HL-60 (cell line): ENCODE measurements around the gene UBE2QL1.

ENCODE experiments used
- DNase-seq, 2 experiments: peaks; one replicate each; pipeline ENCODE4 v3.0.0-alpha.2; 2010 to 2020; ENCODE audit warnings: low read depth in 1 of 2, low spot score in 1 of 2
- H3K27ac ChIP-seq: fragments of 250-450 bp; sonication (Bioruptor Pico); replicated peaks from 2 replicates; pipeline ENCODE4 v1.5.1; 2020; ENCODE audit warnings: mild to moderate bottlenecking, moderate library complexity
- H3K27me3 ChIP-seq: fragments of 250-450 bp; sonication (Bioruptor Pico); 2 replicates; pipeline ENCODE4 v1.5.1; 2021; ENCODE audit warnings: mild to moderate bottlenecking, moderate library complexity; ENCODE audit not compliant: insufficient read depth, poor library complexity, severe bottlenecking
- H3K4me3 ChIP-seq: replicated peaks from 2 replicates; pipeline ENCODE4 v1.5.1; 2011; ENCODE audit warnings: mild to moderate bottlenecking, control low read depth, low read length; ENCODE audit not compliant: insufficient read depth
- CTCF ChIP-seq: IDR thresholded peaks from one replicate; pipeline ENCODE4 v1.5.1; 2011; ENCODE audit warnings: low read length, control low read depth, inconsistent platforms; ENCODE audit not compliant: insufficient read depth
- GABPA ChIP-seq: IDR thresholded peaks from 2 replicates; pipeline ENCODE4 v1.6.1; 2012; ENCODE audit warnings: low read depth
- POLR2AphosphoS5 ChIP-seq: IDR thresholded peaks from 2 replicates; pipeline ENCODE4 v1.6.1; 2012; ENCODE audit warnings: low read depth
- SPI1 ChIP-seq: IDR thresholded peaks from 2 replicates; pipeline ENCODE4 v1.6.1; 2012; ENCODE audit warnings: low read depth, mild to moderate bottlenecking, borderline replicate concordance
- TF ChIP-seq, protein P1 (sequence below): IDR thresholded peaks from 2 replicates; pipeline ENCODE4 v1.6.1; 2012; ENCODE audit warnings: low read depth; ENCODE audit not compliant: insufficient replicate concordance

UBE2QL1 gene

DNA sequence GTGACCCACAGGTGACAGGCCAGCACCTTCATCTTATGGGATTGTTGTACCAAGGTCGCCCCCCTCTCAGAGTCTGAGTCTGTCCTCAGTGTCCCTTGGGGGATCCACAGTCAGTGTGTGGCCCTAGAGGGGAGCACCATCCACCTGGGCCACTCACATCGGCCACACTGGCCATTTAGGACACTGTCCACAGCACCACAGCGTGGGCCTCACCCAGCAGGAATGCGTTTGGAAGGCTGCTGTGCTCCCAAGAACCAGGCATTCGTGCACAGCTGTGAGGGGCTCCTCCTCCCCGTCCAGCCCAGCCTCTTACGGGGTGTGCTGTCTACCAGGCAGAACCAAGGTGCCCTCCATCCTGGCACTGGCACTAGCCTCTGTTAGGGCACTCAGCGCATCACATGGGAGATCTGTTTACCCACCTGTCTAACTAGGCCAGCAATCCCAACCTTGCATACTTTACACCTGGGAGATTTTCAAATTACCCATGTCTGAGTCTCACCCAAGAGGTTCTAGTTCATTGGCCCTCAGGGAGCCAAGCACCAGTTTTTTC, 24.5 kb upstream of the UBE2QL1 start:
- Histone ChIP-seq H3K27ac (no peak overlapping the region), H3K4me3 (no peak overlapping the region), H3K27me3 (peaks cover 2% of the 10 kb centered on the region)
- TF ChIP-seq SPI1 (no peak), POLR2AphosphoS5 (no peak)
- DNase-seq = no peak

DNA sequence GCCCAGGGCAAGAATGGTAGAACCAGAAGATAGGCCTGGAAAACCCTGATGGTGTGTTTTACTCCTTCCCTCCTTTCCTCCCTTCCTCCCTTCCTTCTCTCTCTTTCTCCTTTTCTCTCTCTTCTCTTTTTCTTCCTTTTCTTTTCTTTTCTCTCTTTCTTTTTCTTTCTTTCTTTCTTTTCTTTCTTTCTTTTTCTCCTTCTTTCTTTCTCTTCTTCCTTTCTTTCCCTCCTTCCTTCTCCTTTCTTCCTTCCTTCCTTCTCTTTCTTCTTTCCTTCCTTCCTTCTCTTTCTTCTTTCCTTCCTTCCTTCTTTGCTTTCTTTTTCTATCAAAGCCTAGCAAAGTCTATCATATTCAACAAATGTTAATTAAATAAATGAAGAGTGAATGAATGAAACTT, 24.0 kb upstream of the UBE2QL1 start:
- H3K27me3 ChIP-seq = peaks cover 2% of the 10 kb centered on the region

DNA sequence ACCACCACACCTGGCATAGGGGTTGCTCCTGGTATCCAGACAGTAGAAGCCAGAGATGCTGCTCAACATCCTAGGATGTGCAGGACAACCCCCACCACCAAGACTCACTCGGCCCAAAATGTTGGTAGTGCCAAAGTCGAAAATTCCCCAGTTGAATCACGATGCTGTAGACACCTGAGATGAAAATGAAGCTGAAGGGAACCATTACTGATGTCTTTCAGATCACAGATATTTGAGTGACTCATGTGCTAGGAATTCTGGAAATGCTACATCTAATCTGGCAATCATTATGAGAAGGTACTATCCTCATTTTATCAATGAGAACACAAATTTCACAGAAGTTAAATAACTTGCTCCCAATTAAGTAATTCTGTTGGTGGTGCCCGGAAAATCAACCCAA, 21.0 kb upstream of the UBE2QL1 start:
- Histone ChIP-seq H3K27me3 (peaks cover 6% of the 10 kb centered on the region), H3K27ac (no peak overlapping the region), H3K4me3 (no peak overlapping the region)
- DNase-seq = no peak
- no peak for TF ChIP-seq GABPA
- TF ChIP-seq POLR2AphosphoS5 = no peak
- TF ChIP-seq, protein P1, sequence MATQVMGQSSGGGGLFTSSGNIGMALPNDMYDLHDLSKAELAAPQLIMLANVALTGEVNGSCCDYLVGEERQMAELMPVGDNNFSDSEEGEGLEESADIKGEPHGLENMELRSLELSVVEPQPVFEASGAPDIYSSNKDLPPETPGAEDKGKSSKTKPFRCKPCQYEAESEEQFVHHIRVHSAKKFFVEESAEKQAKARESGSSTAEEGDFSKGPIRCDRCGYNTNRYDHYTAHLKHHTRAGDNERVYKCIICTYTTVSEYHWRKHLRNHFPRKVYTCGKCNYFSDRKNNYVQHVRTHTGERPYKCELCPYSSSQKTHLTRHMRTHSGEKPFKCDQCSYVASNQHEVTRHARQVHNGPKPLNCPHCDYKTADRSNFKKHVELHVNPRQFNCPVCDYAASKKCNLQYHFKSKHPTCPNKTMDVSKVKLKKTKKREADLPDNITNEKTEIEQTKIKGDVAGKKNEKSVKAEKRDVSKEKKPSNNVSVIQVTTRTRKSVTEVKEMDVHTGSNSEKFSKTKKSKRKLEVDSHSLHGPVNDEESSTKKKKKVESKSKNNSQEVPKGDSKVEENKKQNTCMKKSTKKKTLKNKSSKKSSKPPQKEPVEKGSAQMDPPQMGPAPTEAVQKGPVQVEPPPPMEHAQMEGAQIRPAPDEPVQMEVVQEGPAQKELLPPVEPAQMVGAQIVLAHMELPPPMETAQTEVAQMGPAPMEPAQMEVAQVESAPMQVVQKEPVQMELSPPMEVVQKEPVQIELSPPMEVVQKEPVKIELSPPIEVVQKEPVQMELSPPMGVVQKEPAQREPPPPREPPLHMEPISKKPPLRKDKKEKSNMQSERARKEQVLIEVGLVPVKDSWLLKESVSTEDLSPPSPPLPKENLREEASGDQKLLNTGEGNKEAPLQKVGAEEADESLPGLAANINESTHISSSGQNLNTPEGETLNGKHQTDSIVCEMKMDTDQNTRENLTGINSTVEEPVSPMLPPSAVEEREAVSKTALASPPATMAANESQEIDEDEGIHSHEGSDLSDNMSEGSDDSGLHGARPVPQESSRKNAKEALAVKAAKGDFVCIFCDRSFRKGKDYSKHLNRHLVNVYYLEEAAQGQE = no peak

More for the DNA sequence above, 24.0 kb upstream of the UBE2QL1 start:
- no peak for DNase-seq
- Histone ChIP-seq H3K27ac (no peak overlapping the region), H3K4me3 (no peak overlapping the region)
- TF ChIP-seq CTCF (no peak), SPI1 (no peak), GABPA (no peak)
- TF ChIP-seq, protein P1 = no peak

DNA sequence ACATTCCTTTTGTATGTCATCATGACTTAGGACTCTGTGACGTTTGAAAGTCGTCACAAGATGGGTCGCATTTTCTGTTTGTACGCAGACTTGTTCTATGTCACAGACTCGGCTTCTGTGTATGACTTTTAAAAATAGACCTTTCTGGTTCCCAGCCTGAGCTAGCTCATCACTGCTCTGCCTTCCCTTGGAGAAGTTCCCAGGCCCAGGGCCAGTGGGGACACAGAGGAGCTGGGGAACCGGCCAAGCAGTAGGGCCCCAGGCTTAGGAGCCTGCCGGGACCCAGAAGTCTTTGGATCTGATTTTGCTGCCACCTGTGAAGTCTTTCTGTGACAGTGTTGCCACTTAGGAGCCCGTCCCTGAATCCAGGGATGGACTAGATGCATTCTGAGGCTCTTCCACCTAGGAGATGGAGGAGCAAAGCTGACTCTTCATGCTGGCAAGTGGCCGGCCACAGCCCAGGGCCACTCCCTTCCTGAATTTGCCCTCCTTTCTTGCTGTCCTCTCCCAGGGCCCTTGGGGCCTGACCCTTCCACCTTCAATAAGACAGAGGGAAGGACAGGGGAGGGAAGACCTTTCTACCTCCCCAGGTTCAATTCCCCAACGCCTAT, 18.1 kb upstream of the UBE2QL1 start:
- no peak overlapping the region for H3K27ac ChIP-seq
- peaks cover 9% of the 10 kb centered on the region for H3K27me3 ChIP-seq
- TF ChIP-seq POLR2AphosphoS5 (no peak), SPI1 (no peak), GABPA (no peak), CTCF (no peak)
- TF ChIP-seq, protein P1 = no peak
- no peak overlapping the region for H3K4me3 ChIP-seq
- DNase-seq = no peak
